OCI-LY3 (cell line): ENCODE measurements around the gene CYSRT1.

Source experiments
- H2AFZ ChIP-seq: fragments of 200-600, 300-600 bp; shearing (Covaris generic); 2 replicates; pipeline ENCODE4 v1.6.0; 2014; ENCODE audit warnings: antibody characterized with exemption, low read depth, low read length
- H3K27ac ChIP-seq: fragments of 200-600, 300-600 bp; sonication (generic); 2 replicates; pipeline ENCODE4 v1.5.1; 2014; ENCODE audit warnings: mild to moderate bottlenecking, low read length, moderate library complexity, mixed read lengths
- H3K27me3 ChIP-seq: fragments of 200-600, 300-600 bp; sonication (generic); 2 replicates; pipeline ENCODE4 v1.6.1; 2014; ENCODE audit warnings: low read depth, low read length, mixed read lengths
- H3K36me3 ChIP-seq: fragments of 200-600, 300-600 bp; sonication (generic); replicated peaks from 2 replicates; pipeline ENCODE3; 2014; ENCODE audit warnings: low read depth, low read length, mixed read lengths
- H3K4me1 ChIP-seq: fragments of 300-600, 200-600 bp; sonication (generic); 2 replicates; pipeline ENCODE4 v1.6.1; 2014; ENCODE audit warnings: low read length, mixed read lengths
- H3K4me2 ChIP-seq: fragments of 200-600, 300-600 bp; sonication (generic); 2 replicates; pipeline ENCODE4 v1.6.1; 2014; ENCODE audit warnings: low read length, mixed read lengths
- H3K4me3 ChIP-seq: fragments of 300-600, 200-600 bp; sonication (generic); 2 replicates; pipeline ENCODE4 v1.5.1; 2014; ENCODE audit warnings: antibody characterized with exemption, mild to moderate bottlenecking, low read length, moderate library complexity
- H3K79me2 ChIP-seq: fragments of 300-600, 200-600 bp; shearing (Covaris generic); 2 replicates; pipeline ENCODE4 v1.6.1; 2014; ENCODE audit warnings: mild to moderate bottlenecking, low read length, mixed read lengths
- H3K9ac ChIP-seq: fragments of 300-600, 200-600 bp; shearing (Covaris generic); 2 replicates; pipeline ENCODE4 v1.6.0; 2014; ENCODE audit warnings: mild to moderate bottlenecking, low read length, moderate library complexity
- H3K9me3 ChIP-seq: fragments of 200-600, 300-600 bp; shearing (Covaris generic); 2 replicates; pipeline ENCODE4 v1.6.1; 2014; ENCODE audit warnings: low read length, mixed read lengths; ENCODE audit not compliant: insufficient read depth
- H4K20me1 ChIP-seq: fragments of 200-600, 300-600 bp; sonication (generic); 2 replicates; pipeline ENCODE4 v1.6.1; 2016; ENCODE audit warnings: low read length, mixed read lengths; ENCODE audit not compliant: insufficient read depth
- EZH2phosphoT487 ChIP-seq: fragments of 200-600 bp; shearing (Covaris generic); IDR thresholded peaks from 2 replicates; pipeline ENCODE4 v1.6.1; 2018; ENCODE audit warnings: antibody characterized with exemption, mixed run types, low read depth
- TF ChIP-seq, protein P1 (sequence below): fragments of 200-600, 300-600 bp; sonication (generic); IDR thresholded peaks from 2 replicates; pipeline ENCODE4 v1.5.1; 2014; ENCODE audit warnings: antibody characterized with exemption, low read length, low read depth

The CYSRT1 gene

DNA sequence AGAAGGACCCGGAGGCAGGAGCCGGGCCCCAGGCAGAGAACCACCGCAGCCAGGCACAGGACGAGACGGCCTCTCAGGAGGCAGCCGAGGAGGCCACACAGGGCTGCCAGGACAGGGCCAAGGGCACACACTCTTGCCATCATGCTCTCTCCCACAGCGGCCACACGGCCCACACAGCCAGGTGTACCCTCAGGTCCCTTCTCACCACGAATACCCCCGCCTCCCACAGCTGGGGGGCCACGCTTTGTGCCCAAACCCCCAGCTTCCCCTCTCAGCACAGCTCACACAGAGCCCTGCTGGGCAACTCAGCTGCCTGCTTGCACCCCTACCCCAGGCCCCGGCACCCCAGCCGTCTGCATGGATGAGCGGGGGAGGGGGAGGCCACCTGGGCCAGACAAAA lies 31.2 kb upstream of the CYSRT1 start:
- Histone ChIP-seq H3K4me1 (peaks cover 8% of the 10 kb centered on the region), H3K79me2 (peaks cover 20% of the 10 kb centered on the region), H3K27me3 (no peaks in the 10 kb centered on the region), H4K20me1 (no peaks in the 10 kb centered on the region), H3K9me3 (no peaks in the 10 kb centered on the region), H2AFZ (no peak overlapping the region), H3K4me3 (no peak overlapping the region), H3K4me2 (no peak overlapping the region), H3K27ac (no peak overlapping the region), H3K36me3 (peaks cover 6% of the 10 kb centered on the region), H3K9ac (no peak overlapping the region)
- no peak for TF ChIP-seq EZH2phosphoT487
- TF ChIP-seq, protein P1, sequence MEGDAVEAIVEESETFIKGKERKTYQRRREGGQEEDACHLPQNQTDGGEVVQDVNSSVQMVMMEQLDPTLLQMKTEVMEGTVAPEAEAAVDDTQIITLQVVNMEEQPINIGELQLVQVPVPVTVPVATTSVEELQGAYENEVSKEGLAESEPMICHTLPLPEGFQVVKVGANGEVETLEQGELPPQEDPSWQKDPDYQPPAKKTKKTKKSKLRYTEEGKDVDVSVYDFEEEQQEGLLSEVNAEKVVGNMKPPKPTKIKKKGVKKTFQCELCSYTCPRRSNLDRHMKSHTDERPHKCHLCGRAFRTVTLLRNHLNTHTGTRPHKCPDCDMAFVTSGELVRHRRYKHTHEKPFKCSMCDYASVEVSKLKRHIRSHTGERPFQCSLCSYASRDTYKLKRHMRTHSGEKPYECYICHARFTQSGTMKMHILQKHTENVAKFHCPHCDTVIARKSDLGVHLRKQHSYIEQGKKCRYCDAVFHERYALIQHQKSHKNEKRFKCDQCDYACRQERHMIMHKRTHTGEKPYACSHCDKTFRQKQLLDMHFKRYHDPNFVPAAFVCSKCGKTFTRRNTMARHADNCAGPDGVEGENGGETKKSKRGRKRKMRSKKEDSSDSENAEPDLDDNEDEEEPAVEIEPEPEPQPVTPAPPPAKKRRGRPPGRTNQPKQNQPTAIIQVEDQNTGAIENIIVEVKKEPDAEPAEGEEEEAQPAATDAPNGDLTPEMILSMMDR: no peak

DNA sequence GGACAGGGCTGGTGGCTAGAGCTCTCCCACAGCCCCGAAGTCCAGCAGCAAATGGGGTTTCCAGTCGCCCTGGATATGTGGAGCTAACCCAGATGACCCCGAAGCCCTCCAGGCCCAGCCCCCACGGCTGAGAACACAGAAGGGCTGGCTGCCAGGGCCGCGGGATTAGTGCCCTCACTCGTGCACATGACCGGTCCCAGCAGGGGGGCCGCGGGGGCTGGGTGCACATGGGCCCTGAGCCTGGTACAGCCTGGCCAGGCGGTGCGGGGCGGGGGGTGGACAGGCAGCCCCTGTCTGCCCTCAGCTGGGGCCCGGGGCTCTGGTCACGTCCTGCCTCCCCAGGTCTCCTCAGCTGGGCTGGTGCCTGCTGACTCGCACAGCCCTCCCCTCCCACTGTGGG lies 30.6 kb upstream of the CYSRT1 start:
- Histone ChIP-seq H3K4me2 (no peak overlapping the region), H3K36me3 (peaks cover 6% of the 10 kb centered on the region), H2AFZ (no peak overlapping the region), H3K4me3 (no peak overlapping the region), H3K79me2 (peaks cover 14% of the 10 kb centered on the region), H3K9ac (no peak overlapping the region), H3K9me3 (no peaks in the 10 kb centered on the region), H3K27ac (no peak overlapping the region), H3K4me1 (peaks cover 9% of the 10 kb centered on the region), H4K20me1 (no peaks in the 10 kb centered on the region), H3K27me3 (no peaks in the 10 kb centered on the region)
- TF ChIP-seq, protein P1: no peak
- TF ChIP-seq EZH2phosphoT487: no peak

DNA sequence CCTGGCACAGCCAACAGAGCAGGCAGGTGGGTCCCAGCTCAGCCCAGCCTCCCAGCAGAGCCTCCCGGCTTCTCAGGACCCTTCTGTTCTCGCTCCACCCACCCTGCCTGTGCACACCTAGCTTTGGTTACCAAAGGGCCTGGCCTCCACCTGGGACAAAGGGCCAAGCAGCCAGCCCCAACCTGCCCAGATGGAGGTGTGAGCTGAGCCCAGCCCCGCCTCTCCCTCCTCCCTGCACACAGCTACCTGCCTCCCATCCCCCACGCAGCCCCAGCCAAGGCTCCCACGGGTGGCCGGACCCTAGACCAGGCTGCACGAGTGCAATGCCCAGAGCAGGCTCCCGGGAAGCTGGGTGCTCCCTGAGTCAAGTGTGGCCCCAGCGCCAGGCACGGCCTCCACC lies 30.1 kb upstream of the CYSRT1 start:
- H3K4me3 ChIP-seq: no peak overlapping the region
- no peak overlapping the region for H2AFZ ChIP-seq
- TF ChIP-seq, protein P1: no peak
- no peak for TF ChIP-seq EZH2phosphoT487
- no peaks in the 10 kb centered on the region for H3K27me3 ChIP-seq
- H3K79me2 ChIP-seq: peaks cover 9% of the 10 kb centered on the region
- H3K27ac ChIP-seq: no peak overlapping the region
- no peaks in the 10 kb centered on the region for H4K20me1 ChIP-seq
- peaks cover 8% of the 10 kb centered on the region for H3K4me1 ChIP-seq
- no peak overlapping the region for H3K4me2 ChIP-seq
- H3K36me3 ChIP-seq: peaks cover 6% of the 10 kb centered on the region
- no peak overlapping the region for H3K9ac ChIP-seq
- H3K9me3 ChIP-seq: no peaks in the 10 kb centered on the region

DNA sequence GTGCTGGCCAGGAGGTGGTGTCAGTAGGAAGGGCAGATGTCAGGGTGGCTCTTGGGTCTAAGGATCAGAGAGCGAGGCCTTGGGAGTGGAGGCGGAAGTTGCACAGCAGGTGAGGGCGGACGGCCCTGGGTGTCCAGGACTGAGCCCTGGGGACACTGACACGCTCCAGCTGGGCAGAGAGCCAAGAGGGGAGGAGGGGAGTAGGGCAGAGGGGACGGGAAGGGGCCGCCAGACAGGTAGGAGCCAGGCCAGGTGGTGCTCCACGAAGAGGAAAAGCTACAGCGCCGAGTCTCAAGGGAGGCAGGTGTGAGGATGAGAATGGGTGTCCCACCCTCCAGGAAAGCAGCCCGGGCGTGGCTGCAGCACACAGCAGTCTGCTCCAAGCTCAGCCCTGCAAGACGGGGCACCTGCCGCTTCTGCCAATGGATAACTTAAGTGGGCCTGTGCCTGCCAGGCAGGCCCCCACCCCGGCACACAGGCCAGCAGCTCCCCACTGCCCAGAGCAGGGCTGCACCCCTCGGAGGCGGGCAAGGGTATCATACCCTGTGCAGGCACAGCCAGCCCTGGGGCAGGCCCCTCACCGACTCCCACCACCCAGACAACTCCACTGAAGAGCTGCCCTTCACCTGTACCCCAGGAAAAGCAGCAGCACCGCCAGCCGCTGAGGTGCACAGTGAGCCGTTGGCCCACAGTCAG lies 29.3 kb upstream of the CYSRT1 start:
- no peaks in the 10 kb centered on the region for H4K20me1 ChIP-seq
- no peak overlapping the region for H2AFZ ChIP-seq
- no peaks in the 10 kb centered on the region for H3K27me3 ChIP-seq
- peaks cover 3% of the 10 kb centered on the region; the same call in 1 of the 2 replicates for H3K79me2 ChIP-seq
- peaks cover 2% of the 10 kb centered on the region for H3K36me3 ChIP-seq
- no peak for TF ChIP-seq EZH2phosphoT487
- TF ChIP-seq, protein P1: no peak
- H3K27ac ChIP-seq: no peak overlapping the region
- H3K9ac ChIP-seq: no peak overlapping the region
- no peak overlapping the region for H3K4me2 ChIP-seq
- no peak overlapping the region for H3K4me3 ChIP-seq
- H3K4me1 ChIP-seq: peaks cover 5% of the 10 kb centered on the region
- H3K9me3 ChIP-seq: no peaks in the 10 kb centered on the region
